ENCODE data around the gene XPA. TPM values are rescaled to one million over a fixed set of nuclear protein-coding genes. Genes with fewer than 3 reads are reported as not detected.

The XPA gene
- total and polyA plus RNA-seq, 2 of the 13 experiments (the other 11 are each of a cell fraction or from before 2014, with no cell fraction given): 2.3 to 15.2 TPM

GRCh38 chr9:97647996-97648395, 49.1 kb downstream of the XPA start:
- in situ Hi-C loops (cut with HindIII; ENCODE audit: extremely low pct_ligation_motif_present, low pct_unique_long_range_greater_than_20kb): no loop called here
- 95% methylated on average over 5 of the region's 5 CpGs for WGBS (ENCODE audit: low lambda C conversion rate)
- Histone ChIP-seq H3K9me3 (ENCODE audit: low read length) (no peaks in the 10 kb centered on the region), H3K4me1 (ENCODE audit: insufficient read depth, low read length) (no peaks in the 10 kb centered on the region), H3K4me3 (replicated peaks in 1 of 3; ENCODE audit: insufficient read depth in 1 of 3, low read depth in 2 of 3, low read length in 3 of 3) (no peak overlapping the region), H4K20me1 (ENCODE audit: insufficient read depth, low read length) (no peaks in the 10 kb centered on the region), H3K4me2 (ENCODE audit: low read depth, low read length) (no peak overlapping the region), H3K9ac (ENCODE audit: insufficient read depth, low read depth, low read length) (no peak overlapping the region), H2AFZ (ENCODE audit: low read length) (no peak overlapping the region), H3K27ac (ENCODE audit: extremely low read length, insufficient read depth, low read length) (no peak overlapping the region), H3K36me3 (replicated peaks in 1 of 2; ENCODE audit: control insufficient read depth in 1 of 2, insufficient read depth in 2 of 2, low read length in 2 of 2) (peaks cover 8 to 78% of the 10 kb centered on the region in 2 experiments), H3K79me2 (ENCODE audit: insufficient read depth, low read length) (peaks cover 4% of the 10 kb centered on the region), H3K27me3 (ENCODE audit: control insufficient read depth in 1 of 2, insufficient read depth in 2 of 2, low read length in 2 of 2) (no peaks in the 10 kb centered on the region)
- no peak for DNase-seq (ENCODE audit: low spot score)
- intact Hi-C loops (cut with micrococcal nuclease; ENCODE audit: unreplicated experiment): no loop called here
- ChIA-PET CTCF (ENCODE audit: low intra/inter-chr PET ratio, low total read pairs) (no interaction called here), POLR2A (no interaction called here)
- no peak for ATAC-seq
- no TSS peak for BruUV-seq (replicated peaks)
- no peak for FAIRE-seq
- no peak for TF ChIP-seq CSRNP1 (CRISPR knock-in tag; IDR thresholded peaks at IDR 0.05)
- TF ChIP-seq ZC3H4 (CRISPR knock-in tag; IDR thresholded peaks at IDR 0.05; ENCODE audit: borderline replicate concordance): no peak
- no peak for TF ChIP-seq PAX8 (CRISPR knock-in tag; IDR thresholded peaks at IDR 0.05; ENCODE audit: borderline replicate concordance)
- no peak for TF ChIP-seq CHD2 (IDR thresholded peaks at IDR 0.05; ENCODE audit: low read depth, low read length)
- TF ChIP-seq ZNF260 (CRISPR knock-in tag; IDR thresholded peaks at IDR 0.05; ENCODE audit: borderline replicate concordance, low read depth): no peak
- no peak for TF ChIP-seq KDM5B (CRISPR knock-in tag; IDR thresholded peaks at IDR 0.05; ENCODE audit: borderline replicate concordance)
- no peak for TF ChIP-seq SRSF1 (optimal IDR thresholded peaks at IDR 0.05; ENCODE audit: low read depth, low read length)
- TF ChIP-seq ZNF296 (CRISPR knock-in tag; conservative IDR thresholded peaks at IDR 0.05): no peak
- TF ChIP-seq HMGXB3 (CRISPR knock-in tag; IDR thresholded peaks at IDR 0.05; ENCODE audit: borderline replicate concordance): no peak
- no peak for TF ChIP-seq TIGD3 (CRISPR knock-in tag; IDR thresholded peaks at IDR 0.05; ENCODE audit: borderline replicate concordance)
- no peak for TF ChIP-seq ZNF280B (CRISPR knock-in tag; IDR thresholded peaks at IDR 0.05; ENCODE audit: borderline replicate concordance)
- no peak for TF ChIP-seq ZNF350 (CRISPR knock-in tag; IDR thresholded peaks at IDR 0.05; ENCODE audit: borderline replicate concordance, low read depth)
- no peak for TF ChIP-seq STAT5B (CRISPR knock-in tag; IDR thresholded peaks at IDR 0.05)
- no peak for TF ChIP-seq ZNF691 (CRISPR knock-in tag; IDR thresholded peaks at IDR 0.05; ENCODE audit: borderline replicate concordance, low read depth)
- TF ChIP-seq ZNF274 (CRISPR knock-in tag; IDR thresholded peaks at IDR 0.05): no peak

All from HepG2 (cell line).